HL-60/S4 treated with phorbol 12-myristate 13-acetate at 8.2 ng/mL for 4 days and 3 days (cell line): ENCODE results near the gene FASN.

Source experiments
- in situ Hi-C: fragments of 300-500 bp; cut with MboI; formaldehyde crosslinking; loops from 2 replicates; pipeline ENCODE4 v1.15.0; 2022; ENCODE audit warnings: low sequenced_read_pairs

FASN gene

GRCh38 chr17:82089723-82090548 is 8.1 kb downstream of the FASN start:
- in situ Hi-C loops: no loop called here

GRCh38 chr17:82088838-82089722 is 9.0 kb downstream of the FASN start:
- in situ Hi-C loops: no loop called here

- in situ Hi-C loops: no loop called here
Observed at GRCh38 chr17:82087961-82088837, 9.8 kb downstream of the FASN start.

GRCh38 chr17:82086941-82087906 is 10.8 kb downstream of the FASN start:
- in situ Hi-C loops: no loop called here

DNA sequence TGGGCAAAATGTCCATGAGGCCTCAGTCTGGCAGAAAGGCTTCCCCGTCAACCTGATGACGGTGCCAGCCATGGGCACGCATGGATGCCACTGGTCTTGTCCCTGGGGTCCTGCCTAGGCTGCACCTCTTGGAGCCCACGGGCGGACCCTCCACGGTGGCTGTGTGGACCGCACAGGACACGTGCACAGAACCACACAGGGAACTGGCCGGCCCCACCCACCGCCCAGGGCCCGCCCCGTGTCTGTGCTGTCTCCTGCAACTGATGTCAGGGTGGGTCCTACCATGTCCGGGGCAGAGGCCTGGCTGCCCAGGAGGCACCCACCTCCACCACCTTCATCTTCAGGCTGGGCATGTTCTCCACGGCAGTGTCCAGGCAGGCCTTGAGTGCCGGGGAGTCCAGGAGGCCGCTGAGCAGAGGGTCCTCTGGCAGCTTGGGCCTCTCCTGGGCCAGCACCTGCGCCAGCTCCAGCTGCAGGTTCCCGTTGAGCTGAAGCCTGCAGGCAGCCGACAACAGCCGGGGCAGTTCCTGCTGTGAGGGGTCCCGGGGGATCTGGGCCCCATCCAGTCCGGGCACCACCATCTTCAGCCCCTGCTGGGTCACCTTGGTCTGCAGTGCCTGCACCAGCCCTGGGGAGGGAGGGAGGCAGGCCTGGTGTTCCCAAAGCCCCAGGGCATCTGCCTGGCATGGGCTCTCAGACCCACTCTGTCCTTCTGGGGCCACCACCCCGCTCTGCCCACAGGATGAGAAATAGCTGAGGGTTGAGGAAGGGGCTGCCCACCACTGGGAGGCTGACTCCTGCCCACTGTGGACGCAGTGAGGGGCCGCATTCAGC is 11.9 kb downstream of the FASN start:
- in situ Hi-C loops: no loop called here

DNA sequence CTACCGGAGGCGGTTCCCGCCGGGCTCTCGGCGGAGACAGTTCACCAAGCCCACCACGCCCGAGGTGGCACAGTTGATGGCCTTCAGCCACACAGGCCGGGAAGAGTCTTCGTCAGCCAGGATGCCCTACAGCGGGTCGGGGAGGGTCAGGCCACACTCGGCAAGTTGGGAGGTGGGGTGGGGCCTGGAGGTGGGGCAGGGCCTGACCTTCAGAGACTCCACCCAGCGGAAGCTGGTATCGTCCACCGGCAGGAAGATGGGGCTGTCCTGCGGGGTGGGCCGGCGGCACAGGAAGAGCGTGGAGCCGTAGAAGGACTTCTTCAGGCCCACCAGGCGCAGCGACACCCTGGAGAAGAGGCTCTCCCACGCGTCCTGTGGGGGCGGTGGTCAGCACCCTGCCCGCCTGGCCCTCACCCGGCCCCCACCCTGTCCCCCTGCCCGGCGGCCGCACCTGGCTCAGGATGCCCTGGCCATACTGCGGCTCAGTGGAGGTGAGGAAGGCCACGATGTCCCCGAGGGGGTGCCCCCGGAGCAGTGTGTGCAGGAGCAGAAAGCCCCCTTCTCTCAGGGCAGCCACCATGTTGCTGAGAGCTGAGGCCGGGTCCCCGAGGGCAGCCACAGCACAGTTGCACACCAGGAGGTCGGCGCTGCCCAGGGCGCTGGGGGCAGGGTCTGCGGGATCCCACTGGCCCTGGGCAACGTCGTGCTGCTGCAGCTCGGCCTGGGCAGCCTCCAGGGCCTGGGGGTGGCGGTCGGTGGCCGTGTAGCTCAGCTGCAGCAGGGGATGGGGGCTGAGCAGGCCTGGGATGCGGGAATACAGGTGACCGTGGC is 12.8 kb downstream of the FASN start:
- in situ Hi-C loops: no loop called here

GRCh38 chr17:82084373-82085030 is 13.5 kb downstream of the FASN start:
- in situ Hi-C loops: no loop called here

DNA sequence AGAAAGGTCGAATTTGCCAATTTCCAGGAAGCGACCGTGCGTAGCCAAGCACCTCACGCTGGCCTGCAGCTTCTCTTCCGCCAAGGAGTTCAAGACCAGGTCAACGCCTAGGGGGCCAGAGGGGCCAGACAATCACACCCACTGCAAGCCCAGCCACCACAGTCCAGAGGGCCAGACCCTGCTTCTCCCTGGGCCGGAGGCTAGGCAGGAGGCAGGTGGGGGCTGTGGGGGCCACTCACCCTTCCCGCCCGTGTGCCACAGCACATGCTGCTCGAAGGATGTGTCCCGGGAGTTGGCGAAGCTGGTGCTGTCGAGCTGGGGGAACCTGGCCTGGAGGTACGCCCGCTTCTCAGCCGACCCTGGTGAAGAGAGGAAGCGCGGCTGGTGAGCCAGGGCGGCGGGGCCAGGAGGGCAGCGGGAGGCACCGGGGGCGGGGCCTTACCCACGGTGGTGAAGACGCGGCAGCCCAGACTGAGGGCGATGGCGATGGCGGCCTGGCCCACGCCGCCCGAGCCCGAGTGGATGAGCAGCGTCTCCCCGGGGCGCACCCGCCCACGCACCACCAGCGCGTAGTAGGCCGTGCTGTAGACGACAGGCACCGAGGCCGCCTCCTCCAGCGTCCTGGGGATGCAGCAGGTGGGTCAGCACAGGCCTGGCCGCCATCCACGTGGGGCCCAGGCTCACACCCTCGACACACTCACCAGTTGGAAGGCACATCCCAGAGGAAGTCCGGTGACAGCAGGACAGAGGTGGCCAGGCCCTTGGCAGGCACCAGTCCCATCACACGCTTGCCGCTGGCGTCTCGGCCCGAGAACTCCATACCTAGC is 14.3 kb downstream of the FASN start:
- in situ Hi-C loops: no loop called here

DNA sequence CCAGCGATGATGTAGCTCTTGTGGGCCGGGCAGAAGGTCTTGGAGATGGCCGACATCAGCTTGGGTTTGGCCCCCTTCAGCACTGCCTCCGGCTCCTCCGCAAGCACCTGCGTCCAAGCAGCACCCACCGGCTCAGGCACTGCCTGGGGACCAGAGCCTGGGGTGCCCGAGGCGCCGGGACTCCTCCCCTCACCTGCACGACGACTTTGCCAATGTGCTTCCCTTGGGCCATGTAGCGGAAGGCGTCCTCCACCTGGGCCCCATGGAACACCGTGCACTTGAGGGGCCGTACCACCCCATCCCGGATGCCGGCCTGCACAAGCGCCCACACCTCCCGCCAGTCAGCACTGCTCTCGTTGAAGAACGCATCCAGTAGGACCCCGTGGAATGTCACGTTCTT is 15.0 kb downstream of the FASN start:
- in situ Hi-C loops: no loop called here

DNA sequence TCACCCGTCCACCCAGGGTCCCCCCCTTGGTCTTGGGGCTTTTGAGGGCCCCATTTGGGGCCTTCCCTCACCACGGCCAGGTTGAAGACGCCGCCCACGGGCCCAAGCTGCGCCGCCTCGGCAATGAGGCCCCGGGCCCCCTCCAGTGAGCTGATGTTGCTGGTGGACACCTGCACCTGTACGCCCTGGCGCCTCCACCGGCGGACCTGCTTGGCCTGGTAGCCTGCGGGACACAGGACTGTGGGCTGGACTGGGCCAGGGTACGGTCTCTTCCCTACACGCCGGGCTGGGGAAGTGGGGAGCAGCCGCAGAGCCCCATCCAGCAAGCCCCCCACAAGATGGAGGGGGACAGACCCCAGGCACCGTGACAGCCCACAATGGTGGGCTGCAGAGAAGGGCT is 15.6 kb downstream of the FASN start:
- in situ Hi-C loops: no loop called here

- in situ Hi-C loops: no loop called here
Observed at GRCh38 chr17:82081966-82082365, 16.1 kb downstream of the FASN start.

GRCh38 chr17:82081546-82081945 is 16.5 kb downstream of the FASN start:
- in situ Hi-C loops: no loop called here

- in situ Hi-C loops: no loop called here
Observed at GRCh38 chr17:82080789-82081464, 17.1 kb downstream of the FASN start.

DNA sequence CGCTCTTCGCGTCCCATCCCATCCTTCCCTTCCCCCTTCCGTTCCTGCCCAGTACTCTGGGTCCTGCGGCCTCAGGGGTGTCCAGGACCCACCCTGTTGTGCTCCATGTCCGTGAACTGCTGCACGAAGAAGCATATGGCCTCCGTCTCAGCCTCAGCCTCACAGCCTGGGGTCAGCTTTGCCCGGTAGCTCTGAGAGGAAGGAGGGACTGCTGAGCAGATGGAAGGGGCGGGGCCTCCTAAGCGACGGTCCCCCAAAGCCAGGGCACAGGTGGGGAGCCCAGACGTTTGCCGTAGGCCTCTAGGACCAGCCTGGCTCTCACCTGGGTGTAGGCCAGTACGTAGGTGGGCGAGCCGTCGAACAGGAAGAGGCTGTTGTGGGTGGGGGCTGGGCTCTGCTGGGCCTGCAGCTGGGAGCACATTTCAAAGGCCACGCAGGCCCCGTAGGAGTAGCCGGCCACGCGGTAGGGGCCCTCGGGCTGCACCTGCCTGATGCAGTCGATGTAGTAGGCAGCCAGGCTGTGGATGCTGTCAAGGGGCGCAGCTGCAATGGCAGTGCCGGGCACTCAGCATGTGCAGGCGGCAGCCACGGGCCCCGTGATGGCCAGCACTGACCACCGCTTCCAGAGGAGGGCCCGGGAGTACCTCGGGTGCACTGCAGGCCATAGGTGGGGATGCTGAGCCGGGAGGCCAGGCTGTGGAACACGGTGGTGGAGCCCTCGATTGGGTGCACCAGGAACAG is 17.8 kb downstream of the FASN start:
- in situ Hi-C loops: no loop called here

DNA sequence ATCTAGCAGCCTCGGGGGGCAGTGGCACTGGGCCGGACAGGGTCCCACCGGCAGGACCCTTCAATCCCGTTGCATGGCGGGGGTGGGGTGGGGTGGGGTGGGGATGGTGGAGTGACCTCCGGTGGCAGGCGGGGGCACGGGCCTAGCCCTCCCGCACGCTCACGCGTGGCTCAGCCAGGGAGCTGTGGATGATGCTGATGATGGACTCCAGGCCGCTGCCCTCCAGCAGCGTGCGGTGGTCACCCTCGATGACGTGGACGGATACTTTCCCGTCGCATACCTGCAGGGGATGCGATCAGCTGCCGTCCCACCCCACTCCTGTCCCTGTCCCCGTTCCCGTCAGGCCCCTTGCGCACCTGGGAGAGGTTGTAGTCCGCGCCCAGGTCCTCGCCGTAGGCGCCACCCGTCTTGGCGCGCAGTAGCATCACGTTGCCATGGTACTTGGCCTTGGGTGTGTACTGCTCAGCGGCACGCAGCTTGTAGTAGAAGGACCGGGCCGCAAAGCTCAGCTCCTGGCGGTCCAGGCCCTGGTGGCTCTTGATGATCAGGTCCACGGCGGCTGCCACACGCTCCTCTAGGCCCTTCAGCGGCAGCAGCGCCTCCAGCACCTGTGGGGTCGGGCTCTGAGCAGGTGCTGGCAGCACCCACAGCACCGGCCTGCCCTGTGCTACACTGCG is 18.9 kb downstream of the FASN start:
- in situ Hi-C loops: no loop called here
